Activated CD4-positive, CD25-positive, alpha-beta regulatory T cell (primary cell): Measurements from ENCODE around the gene ACBD3.

ENCODE experiments used
- DNase-seq, 4 experiments: peaks; one replicate each; lab custom pipeline; 2025; lab: John Stamatoyannopoulos, UW

The ACBD3 gene

DNA sequence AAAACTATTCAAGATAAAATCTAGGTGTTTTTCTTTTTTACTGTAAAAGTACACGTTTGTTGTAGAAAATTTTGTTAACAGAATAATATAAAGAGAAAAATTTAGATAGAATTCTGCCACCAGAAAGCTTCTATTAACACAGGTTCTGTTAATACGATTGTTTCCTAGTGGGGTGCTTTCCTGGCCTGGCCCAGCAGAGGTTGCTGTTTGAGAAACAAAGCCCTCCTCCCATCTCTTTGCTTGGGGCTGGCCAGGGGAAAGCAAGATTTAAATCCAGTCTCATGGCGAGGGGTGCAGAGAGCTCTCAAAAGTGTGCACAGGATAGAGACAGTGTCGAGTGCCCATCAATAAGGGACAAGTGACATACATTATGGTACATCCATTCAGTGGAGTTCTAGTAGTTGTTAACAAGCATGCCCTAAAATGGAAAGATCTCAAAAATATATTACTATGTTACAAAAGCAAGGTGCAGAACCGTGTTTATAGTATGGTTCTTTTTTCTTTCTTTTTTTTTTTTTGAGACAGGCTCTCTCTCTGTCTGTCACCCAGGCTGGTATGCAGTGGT, 14.6 kb upstream of the ACBD3 start:
- no peak for DNase-seq

GRCh38 chr1:226199971-226200370, 13.4 kb upstream of the ACBD3 start:
- DNase-seq, result no peak

GRCh38 chr1:226195144-226195543, 8.6 kb upstream of the ACBD3 start:
- DNase-seq, result no peak

DNA sequence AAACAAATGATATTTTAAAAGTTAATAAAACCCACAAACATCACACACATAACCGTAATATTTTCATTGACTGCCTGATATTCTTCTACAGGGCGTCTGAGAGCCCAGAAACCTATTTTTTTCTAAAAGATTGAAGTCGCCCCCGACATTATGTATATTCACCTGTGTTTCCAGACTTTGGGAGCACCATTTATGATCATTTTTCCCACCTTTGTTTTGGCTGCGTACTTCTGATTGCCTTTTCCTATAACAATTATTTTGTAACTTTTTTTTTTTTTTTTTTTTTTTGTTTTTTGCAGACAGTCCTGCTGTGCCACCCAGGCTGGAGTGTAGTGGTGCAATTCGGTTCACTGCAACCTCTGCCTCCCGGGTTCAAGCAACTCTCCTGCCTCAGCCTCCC, 839 bp upstream of the ACBD3 start:
- no peak for DNase-seq

DNA sequence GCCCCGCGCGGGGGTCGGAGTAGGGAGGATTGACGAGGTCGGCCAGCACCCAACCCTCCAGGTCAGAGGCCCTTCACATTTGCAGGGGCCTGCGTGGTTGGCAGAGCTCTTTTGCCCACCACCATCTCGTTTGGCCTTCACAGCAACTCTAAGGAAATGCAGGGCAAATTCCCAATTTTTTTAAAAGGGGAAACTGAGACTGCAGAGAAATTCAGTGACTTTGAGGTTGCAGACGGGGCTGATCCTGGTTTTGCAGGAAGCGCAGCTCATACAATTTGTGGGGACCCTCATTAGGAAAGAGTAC, 430 bp upstream of the ACBD3 start:
- no peak for DNase-seq

GRCh38 chr1:226185141-226186036, 1.2 kb downstream of the ACBD3 start:
- DNase-seq, result no peak

DNA sequence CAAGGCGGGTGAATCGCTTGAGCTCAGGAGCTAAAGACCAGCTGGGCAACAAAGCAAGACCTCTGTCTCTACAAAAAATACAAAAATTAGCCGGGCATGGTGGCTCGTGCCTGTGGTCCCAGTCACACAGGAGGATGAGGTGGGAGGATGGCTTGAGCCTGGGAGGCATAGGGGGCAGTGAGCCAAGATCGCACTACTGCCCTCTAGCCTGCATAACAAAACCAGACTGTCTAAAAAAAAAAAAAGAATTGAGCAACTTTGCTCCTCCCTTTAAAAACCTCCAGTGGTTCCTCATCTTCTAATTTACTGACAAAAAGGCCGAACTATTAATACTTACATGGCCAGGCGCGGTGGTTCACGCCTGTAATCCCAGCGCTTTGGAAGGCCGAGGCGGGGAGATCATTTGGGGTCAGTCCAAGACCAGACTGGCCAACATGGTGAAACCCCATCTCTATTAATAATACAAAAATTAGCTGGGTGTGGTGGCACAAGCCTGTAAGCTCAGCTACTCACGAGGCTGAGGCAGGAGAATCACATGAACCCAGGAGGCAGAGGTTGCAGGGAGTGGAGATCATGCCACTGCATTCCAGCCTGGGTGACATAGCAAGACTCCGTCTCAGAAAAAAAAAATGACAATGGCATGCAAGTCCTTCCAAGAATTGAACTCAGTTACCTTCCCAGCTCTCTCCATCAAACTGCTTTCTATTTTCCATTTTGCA, 4.4 kb downstream of the ACBD3 start:
- DNase-seq, result no peak

DNA sequence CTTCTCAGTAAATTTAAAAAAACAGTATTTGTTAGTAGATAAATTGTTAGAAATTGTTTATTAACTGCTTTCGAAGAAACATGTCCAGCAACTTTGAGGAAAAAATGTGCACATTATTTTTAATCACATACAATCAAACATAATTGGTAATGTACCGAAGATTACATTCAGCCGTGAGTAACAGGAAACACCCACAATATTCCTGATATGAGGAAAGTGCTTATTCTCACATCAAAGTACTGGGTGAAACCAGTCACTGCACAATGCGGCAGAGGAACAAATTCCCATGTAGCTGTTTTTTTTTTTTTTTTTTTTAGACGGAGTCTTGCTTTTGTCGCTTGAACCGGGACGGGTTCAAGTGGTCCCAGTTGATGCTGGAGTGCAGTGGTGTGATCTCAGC, 9.7 kb downstream of the ACBD3 start:
- no peak for DNase-seq

- no peak for DNase-seq
Observed at GRCh38 chr1:226172589-226172988, 14.0 kb downstream of the ACBD3 start.

DNA sequence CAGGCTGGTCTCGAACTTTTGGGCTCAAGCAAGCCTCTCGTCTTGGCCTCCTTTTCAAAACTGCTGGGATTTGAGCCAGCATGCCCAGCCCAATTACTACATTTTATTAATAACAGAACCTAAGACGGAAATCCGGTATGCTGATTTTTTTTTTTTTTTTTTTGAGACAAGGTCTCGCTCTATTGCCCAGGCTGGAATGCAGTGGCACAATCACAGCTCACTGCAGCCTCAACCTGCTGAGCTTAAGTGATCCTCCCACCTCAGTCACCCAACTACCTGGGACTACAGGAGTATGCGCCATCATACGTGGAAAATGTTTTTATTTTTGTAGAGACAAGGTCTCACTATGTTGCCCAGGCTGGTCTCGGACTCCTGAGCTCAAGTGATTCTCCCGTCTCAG, 20.2 kb downstream of the ACBD3 start:
- no peak for DNase-seq

DNA sequence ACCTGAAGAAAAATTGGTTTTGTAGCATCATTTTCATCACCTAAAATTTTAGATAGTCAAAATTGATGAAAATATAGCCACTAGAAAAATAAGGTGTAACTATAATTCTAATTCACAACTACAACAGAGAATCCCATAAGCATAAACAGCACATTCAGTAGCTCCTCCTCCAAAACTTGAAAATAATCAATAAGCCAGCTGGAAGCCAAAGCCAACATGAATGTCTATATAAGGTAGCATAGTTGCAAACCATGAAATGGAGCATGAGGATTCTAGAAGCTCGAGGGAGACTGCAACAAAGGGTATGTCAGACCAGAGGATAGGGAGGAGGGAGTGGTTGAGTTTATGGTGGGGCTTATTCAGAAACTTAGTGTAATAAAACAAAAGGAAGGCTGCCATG, 22.4 kb downstream of the ACBD3 start:
- no peak for DNase-seq

DNA sequence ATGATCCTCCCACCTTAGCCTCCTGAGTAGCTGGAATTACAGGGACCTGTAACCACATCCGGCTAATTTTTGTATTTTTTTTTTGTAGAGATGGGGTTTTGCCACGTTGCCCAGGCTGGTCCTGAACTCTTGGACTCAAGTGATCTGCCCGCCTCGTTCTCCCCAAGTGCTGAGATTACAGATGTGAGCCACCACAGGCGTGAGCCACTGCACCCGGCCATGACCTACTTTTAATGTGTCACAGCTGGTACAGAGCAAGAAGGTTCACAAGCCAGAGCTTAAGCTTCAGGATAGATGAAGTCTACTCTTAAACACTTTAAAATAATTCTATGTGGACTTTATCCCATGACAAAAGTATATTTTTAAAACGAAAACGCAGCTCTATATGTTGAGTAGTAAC, 23.6 kb downstream of the ACBD3 start:
- no peak for DNase-seq

GRCh38 chr1:226158983-226159382, 27.6 kb downstream of the ACBD3 start:
- DNase-seq, result no peak

DNA sequence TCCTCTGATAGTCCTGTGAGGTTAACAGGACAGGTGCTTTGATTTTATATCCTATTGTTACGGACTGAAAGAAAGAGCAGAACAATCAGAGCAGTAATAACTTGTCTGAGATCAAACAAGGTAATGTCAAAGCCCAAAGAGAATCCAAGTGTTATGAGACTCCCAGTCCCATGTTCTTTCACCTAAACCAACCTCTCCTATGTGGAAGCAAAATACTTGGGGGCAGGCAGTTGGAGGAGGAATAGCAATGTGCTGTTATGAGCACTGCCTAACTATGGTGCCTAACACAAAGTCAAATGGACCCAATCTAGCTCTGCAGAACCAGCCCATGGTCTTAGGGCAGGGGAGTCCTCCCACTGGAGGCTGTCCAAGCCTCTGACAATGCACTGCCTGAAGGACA, 28.1 kb downstream of the ACBD3 start:
- DNase-seq, result no peak

DNA sequence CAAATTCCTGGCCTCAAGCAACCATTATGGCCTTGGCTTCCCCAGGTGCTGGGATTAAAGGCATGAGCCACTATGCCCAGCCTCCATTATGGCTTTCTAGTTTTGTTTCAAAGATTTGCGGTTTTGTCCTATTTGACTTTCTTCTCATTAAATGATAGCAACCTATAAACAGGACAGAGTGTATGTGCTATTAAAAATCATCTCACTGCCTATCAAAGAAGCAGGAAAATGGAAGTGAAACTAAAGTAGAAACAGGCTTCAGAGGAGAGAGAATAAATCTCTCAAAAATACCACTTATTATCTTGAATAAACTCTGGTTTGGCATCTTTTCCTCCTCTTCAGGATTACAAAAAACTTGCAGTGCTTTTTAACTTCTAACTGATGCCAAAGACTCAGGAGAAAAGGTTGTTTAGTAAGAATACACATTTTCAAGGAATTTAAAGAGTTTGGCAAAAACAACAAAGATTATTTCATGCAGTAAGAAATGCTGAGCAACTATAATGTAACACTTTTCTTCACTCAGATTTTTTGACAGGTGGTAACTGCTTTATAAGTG, 28.7 kb downstream of the ACBD3 start:
- no peak for DNase-seq

DNA sequence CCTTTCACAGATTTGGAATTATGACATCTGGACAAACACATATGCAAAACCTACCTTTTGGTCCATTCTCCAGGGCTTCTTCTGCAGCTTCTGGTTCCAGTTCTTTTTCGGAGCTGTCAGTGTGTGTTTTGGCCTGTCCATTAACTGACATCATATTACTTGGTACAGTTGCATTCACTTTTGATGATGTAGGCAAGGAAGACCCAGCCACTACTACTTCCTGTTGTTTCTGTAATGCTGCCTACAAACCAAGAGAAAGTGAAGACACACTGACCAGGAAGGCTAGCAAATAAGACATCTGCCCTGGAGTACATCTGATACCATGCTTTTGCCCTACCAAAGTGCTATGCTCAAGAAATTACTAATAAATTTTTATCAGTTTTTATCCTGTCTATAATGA, 31.9 kb downstream of the ACBD3 start:
- no peak for DNase-seq

- DNase-seq, result no peak
Observed at GRCh38 chr1:226149806-226150205, 36.7 kb downstream of the ACBD3 start.

GRCh38 chr1:226148121-226148648, 38.4 kb downstream of the ACBD3 start:
- DNase-seq, result no peak

GRCh38 chr1:226144045-226144444, 42.5 kb downstream of the ACBD3 start:
- DNase-seq, result no peak

GRCh38 chr1:226135709-226136108, 50.8 kb downstream of the ACBD3 start:
- no peak for DNase-seq

GRCh38 chr1:226135059-226135651, 51.4 kb downstream of the ACBD3 start:
- no peak for DNase-seq
